GM06990 (cell line): Measurements from ENCODE around the gene SCN8A.

Source experiments
- DNase-seq: peaks from one replicate; pipeline ENCODE4 v3.0.0-alpha.2; 2011; ENCODE audit not compliant: insufficient read length; ENCODE audit errors: extremely low read depth
- H3K27me3 ChIP-seq: replicated peaks from 2 replicates; pipeline ENCODE4 v1.6.0; 2011; ENCODE audit warnings: low read length; ENCODE audit not compliant: control insufficient read depth, insufficient read depth
- H3K36me3 ChIP-seq: 2 replicates; pipeline ENCODE4 v1.5.1; 2011; ENCODE audit warnings: low read length; ENCODE audit not compliant: control insufficient read depth, insufficient read depth
- H3K4me3 ChIP-seq: replicated peaks from 2 replicates; pipeline ENCODE4 v1.5.1; 2011; ENCODE audit warnings: low read depth, mild to moderate bottlenecking, control low read depth, low read length
- CTCF ChIP-seq: IDR thresholded peaks from 2 replicates; pipeline ENCODE4 v1.5.1; 2011; ENCODE audit warnings: low read length, control low read depth, mild to moderate bottlenecking, inconsistent platforms; ENCODE audit not compliant: insufficient read depth, poor library complexity, severe bottlenecking

Gene SCN8A

GRCh38 chr12:51620448-51620847, 29.4 kb downstream of the SCN8A start:
- Histone ChIP-seq H3K27me3 (no peaks in the 10 kb centered on the region), H3K36me3 (no peaks in the 10 kb centered on the region), H3K4me3 (no peak overlapping the region)
- no peak for DNase-seq
- no peak for TF ChIP-seq CTCF

GRCh38 chr12:51621156-51621922, 30.3 kb downstream of the SCN8A start:
- TF ChIP-seq CTCF: no peak
- Histone ChIP-seq H3K27me3 (no peaks in the 10 kb centered on the region), H3K36me3 (no peaks in the 10 kb centered on the region), H3K4me3 (no peak overlapping the region)
- DNase-seq: no peak

GRCh38 chr12:51622564-51622963, 31.5 kb downstream of the SCN8A start:
- Histone ChIP-seq H3K4me3 (no peak overlapping the region), H3K36me3 (no peaks in the 10 kb centered on the region), H3K27me3 (no peaks in the 10 kb centered on the region)
- TF ChIP-seq CTCF: no peak
- no peak for DNase-seq

- no peak for DNase-seq
- H3K36me3 ChIP-seq: no peaks in the 10 kb centered on the region
- H3K4me3 ChIP-seq: no peak overlapping the region
- TF ChIP-seq CTCF: no peak
- no peaks in the 10 kb centered on the region for H3K27me3 ChIP-seq
These were observed 34.3 kb downstream of the SCN8A start for GRCh38 chr12:51625370-51625769.

GRCh38 chr12:51626115-51626514, 35.1 kb downstream of the SCN8A start:
- Histone ChIP-seq H3K4me3 (no peak overlapping the region), H3K27me3 (no peaks in the 10 kb centered on the region), H3K36me3 (no peaks in the 10 kb centered on the region)
- TF ChIP-seq CTCF: no peak
- no peak for DNase-seq

GRCh38 chr12:51626629-51627028, 35.6 kb downstream of the SCN8A start:
- no peak for TF ChIP-seq CTCF
- Histone ChIP-seq H3K4me3 (no peak overlapping the region), H3K27me3 (no peaks in the 10 kb centered on the region), H3K36me3 (no peaks in the 10 kb centered on the region)
- no peak for DNase-seq
